ENCODE data around the gene PLOD3. TPM values are rescaled to one million over a fixed set of nuclear protein-coding genes. Genes with fewer than 3 reads are reported as not detected.

PLOD3 gene
- total and polyA plus RNA-seq, 8 donors, result 27.2 to 55.7 (median 38.0) TPM

GRCh38 chr7:101159696-101160674 lies 57.4 kb downstream of the PLOD3 start:
- Histone ChIP-seq H3K36me3 (peaks cover 0 to 6% (median 0%) of the 10 kb centered on the region in 3 donors), H3K27me3 (peaks cover 0 to 13% (median 0%) of the 10 kb centered on the region in 4 donors), H3K27ac (no peak overlapping the region), H3K4me1 (peaks cover 10 to 17% (median 12%) of the 10 kb centered on the region in 3 donors), H3K4me3 (no peak overlapping the region), H3K9me3 (no peaks in the 10 kb centered on the region)
- FAIRE-seq, result no peak
- no peak for TF ChIP-seq CTCF (IDR thresholded peaks at IDR 0.05)
- WGBS, 2 donors, result 78 to 90% methylated on average over 29 to 31 of the region's 31 CpGs
- intact Hi-C loops (cut with DNase I), result no loop called here
- ATAC-seq, result no peak
- no peak for DNase-seq

- FAIRE-seq, result no peak
- no peak for ATAC-seq
- 83 to 85% methylated on average over 14 of the region's 14 CpGs for WGBS, 2 donors
Observed at GRCh38 chr7:101156866-101157589, 60.4 kb downstream of the PLOD3 start.

GRCh38 chr7:101156277-101156676 lies 61.1 kb downstream of the PLOD3 start:
- ATAC-seq, result no peak

More at GRCh38 chr7:101156866-101157589, 60.4 kb downstream of the PLOD3 start:
- no peak for TF ChIP-seq CTCF (IDR thresholded peaks at IDR 0.05)
- Histone ChIP-seq H3K27ac (no peak overlapping the region), H3K4me3 (no peak overlapping the region), H3K9me3 (no peaks in the 10 kb centered on the region), H3K27me3 (no peaks in the 10 kb centered on the region), H3K4me1 (no peaks in the 10 kb centered on the region), H3K36me3 (peaks cover 0 to 6% (median 0%) of the 10 kb centered on the region in 3 donors)
- intact Hi-C loops (cut with DNase I), result no loop called here
- DNase-seq, result no peak

More at GRCh38 chr7:101156277-101156676, 61.1 kb downstream of the PLOD3 start:
- no peak for FAIRE-seq
- 83 to 84% methylated on average over 6 of the region's 6 CpGs for WGBS, 2 donors
- DNase-seq, result no peak
- Histone ChIP-seq H3K36me3 (peaks cover 0 to 6% (median 0%) of the 10 kb centered on the region in 3 donors), H3K27me3 (no peaks in the 10 kb centered on the region), H3K9me3 (no peaks in the 10 kb centered on the region), H3K4me1 (no peaks in the 10 kb centered on the region), H3K4me3 (no peak overlapping the region), H3K27ac (no peak overlapping the region)
- intact Hi-C loops (cut with DNase I), result no loop called here
- TF ChIP-seq CTCF (IDR thresholded peaks at IDR 0.05), result no peak

Small RNA genes lying within 50 kb of the gene (microRNA-seq; reads per million reads assigned to microRNA genes)
- 0 reads per million in 2 donors for gene MIR4653

Other genes with a start within 250 kb of the PLOD3 start
- gene MUC12, start 248.0 kb downstream of the PLOD3 start, total RNA-seq, result under 1 TPM in 4 of 6 donors, not detected in 2; 0.03 to 0.70 (median 0.41) TPM
- gene MUC12, start 248.0 kb downstream of the PLOD3 start, polyA plus RNA-seq, result under 1 TPM; 0.38 to 0.80 TPM
- under 1 TPM in 2 of 6 donors, not detected in 4; under 0.01 to 0.03 TPM for gene MUC17, start 197.5 kb downstream of the PLOD3 start, total RNA-seq
- gene MUC17, start 197.5 kb downstream of the PLOD3 start, polyA plus RNA-seq, result not detected
- 10 to 100 TPM; 13.2 to 26.5 (median 15.9) TPM for gene TRIM56, start 132.1 kb downstream of the PLOD3 start, total RNA-seq
- gene TRIM56, start 132.1 kb downstream of the PLOD3 start, polyA plus RNA-seq, result 10 to 100 TPM in 1 of 2 donors, 1 to 10 TPM in 1; 7.6 to 10.5 TPM
- 10 to 100 TPM in 1 of 6 donors, 1 to 10 TPM in 4, under 1 TPM in 1; 0.98 to 14.5 (median 3.7) TPM for gene SERPINE1, start 90.5 kb downstream of the PLOD3 start, total RNA-seq
- 1 to 10 TPM; 1.9 to 5.2 TPM for gene SERPINE1, start 90.5 kb downstream of the PLOD3 start, polyA plus RNA-seq
- gene AP1S1, start 63.1 kb downstream of the PLOD3 start, total RNA-seq, result 10 to 100 TPM; 12.0 to 23.1 (median 15.6) TPM
- gene AP1S1, start 63.1 kb downstream of the PLOD3 start, polyA plus RNA-seq, result 10 to 100 TPM; 30.4 to 34.7 TPM
- 10 to 100 TPM in 3 of 6 donors, 1 to 10 TPM in 3; 1.3 to 38.0 (median 18.5) TPM for gene VGF, start 52.0 kb downstream of the PLOD3 start, total RNA-seq
- 10 to 100 TPM; 15.7 to 82.7 TPM for gene VGF, start 52.0 kb downstream of the PLOD3 start, polyA plus RNA-seq
- 1 to 10 TPM in 1 of 6 donors, under 1 TPM in 4, not detected in 1; 0.19 to 1.3 (median 0.43) TPM for gene NAT16, start 37.3 kb downstream of the PLOD3 start, total RNA-seq
- 1 to 10 TPM; 1.3 to 3.6 TPM for gene NAT16, start 37.3 kb downstream of the PLOD3 start, polyA plus RNA-seq
- gene MOGAT3, start 16.5 kb downstream of the PLOD3 start, total RNA-seq, result not detected
- gene MOGAT3, start 16.5 kb downstream of the PLOD3 start, polyA plus RNA-seq, result not detected
- 10 to 100 TPM; 25.7 to 38.2 (median 32.4) TPM for gene ZNHIT1, start 584 bp upstream of the PLOD3 start, total RNA-seq
- 10 to 100 TPM; 84.3 to 92.3 TPM for gene ZNHIT1, start 584 bp upstream of the PLOD3 start, polyA plus RNA-seq
- 1 to 10 TPM; 2.2 to 8.5 (median 2.7) TPM for gene CLDN15, start 20.2 kb upstream of the PLOD3 start, total RNA-seq
- 10 to 100 TPM; 12.8 to 15.2 TPM for gene CLDN15, start 20.2 kb upstream of the PLOD3 start, polyA plus RNA-seq
- gene FIS1, start 27.5 kb upstream of the PLOD3 start, total RNA-seq, result 100 to 1,000 TPM in 2 of 6 donors, 10 to 100 TPM in 4; 75.4 to 106 (median 86.2) TPM
- gene FIS1, start 27.5 kb upstream of the PLOD3 start, polyA plus RNA-seq, result 100 to 1,000 TPM in 1 of 2 donors, 10 to 100 TPM in 1; 96.4 to 144 TPM
- gene IFT22, start 104.2 kb upstream of the PLOD3 start, total RNA-seq, result 10 to 100 TPM; 10.4 to 16.0 (median 13.3) TPM
- 10 to 100 TPM; 11.6 to 22.9 TPM for gene IFT22, start 104.2 kb upstream of the PLOD3 start, polyA plus RNA-seq
- gene COL26A1, start 145.3 kb upstream of the PLOD3 start, total RNA-seq, result 1 to 10 TPM in 2 of 6 donors, under 1 TPM in 4; 0.37 to 1.2 (median 0.64) TPM
- gene COL26A1, start 145.3 kb upstream of the PLOD3 start, polyA plus RNA-seq, result 1 to 10 TPM in 1 of 2 donors, under 1 TPM in 1; 0.87 to 3.5 TPM